HEK293 (cell line): ENCODE measurements around the gene ALDH9A1.

ENCODE experiments used
- CTCF ChIA-PET: fragments of 350-600 bp; formaldehyde crosslinking; extraction: SDS; loops from one replicate; lab custom pipeline; 2021; ENCODE audit warnings: antibody characterized with exemption; lab: Yijun Ruan, JAX
- POLR2A ChIA-PET: fragments of 300-600 bp; formaldehyde crosslinking; extraction: SDS; loops from one replicate; lab custom pipeline; 2020; ENCODE audit warnings: antibody characterized with exemption, inconsistent platforms; lab: Yijun Ruan, JAX
- H3K27ac ChIP-seq: fragments of 200-500 bp; sonication (Bioruptor generic); 2 replicates; pipeline ENCODE4 v1.5.1; 2014; ENCODE audit warnings: low read depth, low read length, control low read depth, inconsistent platforms; ENCODE audit errors: extremely low read depth
- H3K36me3 ChIP-seq, 2 experiments: fragments of 200-500 bp in 1 of 2; sonication (Bioruptor generic) in 1 of 2; 1 replicate in 1 of 2; 2 replicates in 1 of 2; pipeline ENCODE4 v1.5.1; 2014 to 2017; ENCODE audit warnings: inconsistent platforms in 2 of 2, low read length in 2 of 2; ENCODE audit not compliant: control insufficient read depth in 2 of 2, insufficient read depth in 1 of 2
- H3K4me1 ChIP-seq: fragments of 200-500 bp; sonication (Bioruptor generic); 2 replicates; pipeline ENCODE4 v1.5.1; 2014; ENCODE audit warnings: mild to moderate bottlenecking, low read length, inconsistent platforms; ENCODE audit not compliant: control insufficient read depth, insufficient read depth
- H3K4me3 ChIP-seq: 2 replicates; pipeline ENCODE4 v1.5.1; 2011; ENCODE audit warnings: low read depth, mild to moderate bottlenecking, control low read depth, low read length, moderate library complexity
- H3K9me3 ChIP-seq: fragments of 200-500 bp; sonication (Bioruptor generic); 2 replicates; pipeline ENCODE4 v1.5.1; 2014; ENCODE audit warnings: low read depth, low read length, inconsistent platforms; ENCODE audit not compliant: control insufficient read depth, insufficient read depth
- BCL11A ChIP-seq: fragments of 450-650 bp; formaldehyde crosslinking; IDR thresholded peaks from 2 replicates; pipeline ENCODE4 v1.5.1; 2016; ENCODE audit warnings: low read depth, missing biosample characterization, missing genetic modification characterization
- CTCF ChIP-seq: fragments of 450-650 bp; formaldehyde crosslinking; IDR thresholded peaks from 2 replicates; pipeline ENCODE4 v1.5.1; 2016; ENCODE audit warnings: missing biosample characterization, missing genetic modification characterization
- FEZF1 ChIP-seq: fragments of 450-650 bp; formaldehyde crosslinking; IDR thresholded peaks from 2 replicates; pipeline ENCODE4 v1.5.1; 2016; ENCODE audit warnings: missing biosample characterization, missing genetic modification characterization
- GLIS2 ChIP-seq: fragments of 450-650 bp; formaldehyde crosslinking; IDR thresholded peaks from 2 replicates; pipeline ENCODE4 v1.5.1; 2016; ENCODE audit warnings: missing biosample characterization, missing genetic modification characterization
- KLF9 ChIP-seq: fragments of 450-650 bp; formaldehyde crosslinking; IDR thresholded peaks from 2 replicates; pipeline ENCODE4 v1.5.1; 2016; ENCODE audit warnings: missing biosample characterization, missing genetic modification characterization, low read depth
- OVOL3 ChIP-seq: fragments of 450-650 bp; formaldehyde crosslinking; IDR thresholded peaks from 2 replicates; pipeline ENCODE4 v1.5.1; 2016; ENCODE audit warnings: missing biosample characterization, missing genetic modification characterization
- ZBTB10 ChIP-seq: fragments of 450-650 bp; formaldehyde crosslinking; IDR thresholded peaks from 2 replicates; pipeline ENCODE4 v1.5.1; 2016; ENCODE audit warnings: missing biosample characterization, missing genetic modification characterization
- ZBTB20 ChIP-seq: fragments of 450-650 bp; formaldehyde crosslinking; IDR thresholded peaks from 2 replicates; pipeline ENCODE4 v1.5.1; 2016; ENCODE audit warnings: missing biosample characterization, missing genetic modification characterization
- ZBTB44 ChIP-seq: fragments of 450-650 bp; IDR thresholded peaks from 2 replicates; pipeline ENCODE4 v1.5.1; 2018; ENCODE audit warnings: missing biosample characterization, mild to moderate bottlenecking, missing genetic modification characterization
- ZBTB8A ChIP-seq: fragments of 450-650 bp; formaldehyde crosslinking; IDR thresholded peaks from 2 replicates; pipeline ENCODE4 v1.5.1; 2016; ENCODE audit warnings: missing biosample characterization, missing genetic modification characterization
- ZIC2 ChIP-seq: fragments of 450-650 bp; formaldehyde crosslinking; IDR thresholded peaks from 2 replicates; pipeline ENCODE4 v1.5.1; 2016; ENCODE audit warnings: missing biosample characterization, missing genetic modification characterization
- ZNF10 ChIP-seq: fragments of 450-650 bp; formaldehyde crosslinking; IDR thresholded peaks from 2 replicates; pipeline ENCODE4 v1.5.1; 2017; ENCODE audit warnings: missing biosample characterization, missing genetic modification characterization
- ZNF157 ChIP-seq: fragments of 450-650 bp; formaldehyde crosslinking; IDR thresholded peaks from 2 replicates; pipeline ENCODE4 v1.5.1; 2016; ENCODE audit warnings: missing biosample characterization, missing genetic modification characterization
- ZNF266 ChIP-seq: fragments of 450-650 bp; formaldehyde crosslinking; IDR thresholded peaks from 2 replicates; pipeline ENCODE4 v1.5.1; 2016; ENCODE audit warnings: missing biosample characterization, missing genetic modification characterization, low read depth
- ZNF280D ChIP-seq: fragments of 450-650 bp; formaldehyde crosslinking; IDR thresholded peaks from 2 replicates; pipeline ENCODE4 v1.5.1; 2016; ENCODE audit warnings: missing biosample characterization, missing genetic modification characterization
- ZNF398 ChIP-seq: fragments of 450-650 bp; formaldehyde crosslinking; IDR thresholded peaks from 2 replicates; pipeline ENCODE4 v1.5.1; 2017; ENCODE audit warnings: missing biosample characterization, missing genetic modification characterization
- ZNF629 ChIP-seq: fragments of 450-650 bp; formaldehyde crosslinking; IDR thresholded peaks from 2 replicates; pipeline ENCODE4 v1.5.1; 2017; ENCODE audit warnings: missing biosample characterization, missing genetic modification characterization
- ZNF654 ChIP-seq: fragments of 450-650 bp; formaldehyde crosslinking; IDR thresholded peaks from 2 replicates; pipeline ENCODE4 v1.5.1; 2016; ENCODE audit warnings: low read depth, missing biosample characterization, missing genetic modification characterization
- ZNF660 ChIP-seq: fragments of 450-650 bp; IDR thresholded peaks from 2 replicates; pipeline ENCODE4 v1.5.1; 2018; ENCODE audit warnings: missing biosample characterization, mild to moderate bottlenecking, missing genetic modification characterization
- ZNF704 ChIP-seq: fragments of 450-650 bp; formaldehyde crosslinking; IDR thresholded peaks from 2 replicates; pipeline ENCODE4 v1.5.1; 2016; ENCODE audit warnings: missing biosample characterization, missing genetic modification characterization
- ZNF785 ChIP-seq: fragments of 450-650 bp; formaldehyde crosslinking; IDR thresholded peaks from 2 replicates; pipeline ENCODE4 v1.5.1; 2016; ENCODE audit warnings: missing biosample characterization, missing genetic modification characterization
- ZNF792 ChIP-seq: fragments of 450-650 bp; formaldehyde crosslinking; IDR thresholded peaks from 2 replicates; pipeline ENCODE4 v1.5.1; 2016; ENCODE audit warnings: missing biosample characterization, missing genetic modification characterization
- ZNF843 ChIP-seq: fragments of 450-650 bp; formaldehyde crosslinking; IDR thresholded peaks from 2 replicates; pipeline ENCODE4 v1.5.1; 2016; ENCODE audit warnings: missing biosample characterization, missing genetic modification characterization

ALDH9A1 gene

GRCh38 chr1:165697881-165698760 is at the start of gene ALDH9A1:
Gene ALDH9A1 (minus strand): TSS chr1:165698562. CDS start chr1:165698558, 4 bp downstream.
- ChIA-PET CTCF (interaction anchor here (0.7 to 1.6 kb wide), 9 partner anchors 10 to 131 kb away, joined by 3 to 7 read pairs (median 4); no protein-coding TSS in a partner anchor), POLR2A (interaction anchor here (0.6 to 1.6 kb wide), 10 partner anchors 9 to 1141 kb away, joined by 3 to 11 read pairs (median 3); partner anchors contain the start of gene MGST3)
- TF ChIP-seq ZNF843 (tag by site-specific recombination) (peak; percentile 54; the same call in 1 of the 2 replicates), KLF9 (tag by site-specific recombination) (peak; percentile 93), ZNF704 (no peak), ZNF266 (tag by site-specific recombination) (no peak), FEZF1 (tag by site-specific recombination) (no peak), GLIS2 (peak; percentile 79; the same call in 1 of the 2 replicates), ZNF654 (tag by site-specific recombination) (peak; percentile 18; the same call in 1 of the 2 replicates), OVOL3 (tag by site-specific recombination) (peak; percentile 60), CTCF (tag by site-specific recombination) (peak; percentile 89), ZNF792 (tag by site-specific recombination) (no peak), ZIC2 (tag by site-specific recombination) (no peak), ZBTB44 (tag by site-specific recombination) (no peak), ZBTB20 (peak; percentile 78), ZNF157 (tag by site-specific recombination) (no peak), ZNF398 (tag by site-specific recombination) (no peak), BCL11A (tag by site-specific recombination) (no peak), ZNF629 (tag by site-specific recombination) (peak; percentile 53; the same call in 1 of the 2 replicates), ZNF10 (tag by site-specific recombination) (no peak), ZNF280D (tag by site-specific recombination) (peak; percentile 72), ZNF660 (tag by site-specific recombination) (peak; percentile 73; the same call in 1 of the 2 replicates), ZNF785 (tag by site-specific recombination) (no peak), ZBTB8A (tag by site-specific recombination) (peak; percentile 95), ZBTB10 (tag by site-specific recombination) (peak; percentile 67; the same call in 1 of the 2 replicates)

More at GRCh38 chr1:165697881-165698760, at the start of gene ALDH9A1:
- Histone ChIP-seq H3K27ac (peak within 1 kb of the TSS; percentile 94), H3K4me1 (peaks cover 5% of the 10 kb centered on the region; the same call in 1 of the 2 replicates), H3K4me3 (peak within 1 kb of the TSS; percentile 83), H3K9me3 (no peaks in the 10 kb centered on the region), H3K36me3 (peaks cover 5 to 7% of the 10 kb centered on the region in 2 experiments; a peak in 2 of 3 replicates)
